ENCODE measurements around the gene ZCCHC24. TPM values are rescaled to one million over a fixed set of nuclear protein-coding genes. Genes with fewer than 3 reads are reported as not detected.
A peak's percentile ranks its signal among the peaks of the same experiment; 100 is the strongest.

The ZCCHC24 gene
- total RNA-seq, 2 experiments from 2014 or later: 0.53 to 0.75 TPM

DNA sequence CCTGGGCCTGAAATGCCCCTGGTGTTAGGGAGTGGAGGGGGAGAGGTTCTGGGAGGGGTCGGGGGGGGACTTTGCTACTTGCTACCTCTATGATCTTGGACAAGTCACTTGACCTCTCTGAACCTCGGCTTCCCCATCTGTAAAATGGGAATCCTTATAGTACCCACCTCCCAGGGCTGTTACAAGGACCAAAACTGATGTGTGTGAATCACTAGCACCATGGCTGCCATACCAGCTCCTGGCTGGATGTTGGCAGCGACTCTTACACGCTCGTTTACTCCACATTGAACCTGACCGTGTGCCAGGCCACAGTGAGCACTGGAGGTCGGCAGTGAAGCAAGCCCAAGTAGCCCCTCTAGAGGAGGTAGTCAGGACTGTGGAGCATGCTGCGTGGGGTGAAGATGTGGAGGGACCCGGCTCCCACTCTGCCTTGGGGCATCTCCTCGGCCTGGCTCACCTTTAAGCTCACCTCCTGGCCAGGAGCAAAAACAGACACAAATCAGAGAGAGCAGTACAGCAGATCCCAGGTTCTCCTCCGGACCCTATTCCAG is 69.3 kb downstream of the ZCCHC24 start:
- no peaks in the 10 kb centered on the region for H3K9me3 Mint-ChIP-seq (ENCODE audit: low read depth)
- intact Hi-C loops (cut with DNase I, micrococcal nuclease): no loop called here
- H3K4me1 Mint-ChIP-seq: peaks cover 3% of the 10 kb centered on the region
- ChIA-PET POLR2A (no interaction called here), CTCF (interaction anchor here (0.8 to 3.0 kb wide), 2 partner anchors 11 to 13 kb away, joined by 3 to 35 read pairs; no protein-coding TSS in a partner anchor)
- H3K27me3 Mint-ChIP-seq: no peaks in the 10 kb centered on the region
- H3K27ac Mint-ChIP-seq: no peak overlapping the region
- ATAC-seq: no peak
- H3K36me3 Mint-ChIP-seq (ENCODE audit: low read depth): no peaks in the 10 kb centered on the region
- no peak for DNase-seq
- H3K4me3 Mint-ChIP-seq: no peak overlapping the region

DNA sequence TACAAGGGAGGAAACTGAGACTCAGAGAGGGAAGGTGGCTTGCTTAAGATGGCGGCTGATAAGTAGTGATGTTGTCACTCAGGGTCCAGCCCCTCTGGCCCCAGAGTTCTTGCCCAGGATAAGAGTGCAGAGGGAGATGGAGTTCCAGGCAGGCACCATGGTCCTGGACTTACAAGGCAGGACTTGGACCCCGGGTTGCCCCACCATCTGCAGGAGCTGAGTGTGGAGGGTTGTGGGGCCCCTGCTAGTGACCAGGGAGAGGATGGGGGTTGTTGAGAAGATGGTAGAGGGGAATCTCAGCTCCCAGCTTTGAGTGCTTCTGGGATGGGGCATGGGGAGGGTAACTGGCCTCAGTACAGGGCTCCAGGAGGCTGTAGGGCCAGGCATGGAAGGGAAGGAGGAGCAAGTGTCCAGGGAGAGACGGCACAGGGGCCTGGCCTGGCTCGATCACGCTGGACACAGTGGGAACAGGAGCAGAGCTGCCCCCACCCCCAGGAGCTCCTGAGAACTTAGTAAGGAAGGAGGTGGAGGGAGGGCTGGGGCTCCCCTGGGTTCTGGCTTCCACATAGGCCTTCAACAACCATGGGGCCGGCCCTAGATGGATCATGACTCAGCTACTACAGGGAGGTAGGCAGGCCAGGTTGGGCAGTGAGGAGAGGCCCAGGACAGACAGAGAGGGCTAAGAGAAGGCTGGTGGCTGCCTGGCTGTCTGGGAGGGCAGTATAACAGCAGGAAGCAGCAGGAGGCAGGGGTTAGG is 69.9 kb downstream of the ZCCHC24 start:
- ChIA-PET CTCF (interaction anchor here (0.9 to 4.3 kb wide), 8 partner anchors 11 to 112 kb away, joined by 3 to 56 read pairs (median 20); partner anchors contain the start of gene ZCCHC24), POLR2A (no interaction called here)
- Mint-ChIP-seq H3K9me3 (ENCODE audit: low read depth) (no peaks in the 10 kb centered on the region), H3K27ac (peak overlapping the region; percentile 15), H3K4me3 (no peak overlapping the region), H3K27me3 (no peaks in the 10 kb centered on the region), H3K36me3 (ENCODE audit: low read depth) (no peaks in the 10 kb centered on the region), H3K4me1 (peaks cover 3% of the 10 kb centered on the region)
- no peak for ATAC-seq
- intact Hi-C loops (cut with DNase I, micrococcal nuclease): no loop called here
- no peak for DNase-seq

DNA sequence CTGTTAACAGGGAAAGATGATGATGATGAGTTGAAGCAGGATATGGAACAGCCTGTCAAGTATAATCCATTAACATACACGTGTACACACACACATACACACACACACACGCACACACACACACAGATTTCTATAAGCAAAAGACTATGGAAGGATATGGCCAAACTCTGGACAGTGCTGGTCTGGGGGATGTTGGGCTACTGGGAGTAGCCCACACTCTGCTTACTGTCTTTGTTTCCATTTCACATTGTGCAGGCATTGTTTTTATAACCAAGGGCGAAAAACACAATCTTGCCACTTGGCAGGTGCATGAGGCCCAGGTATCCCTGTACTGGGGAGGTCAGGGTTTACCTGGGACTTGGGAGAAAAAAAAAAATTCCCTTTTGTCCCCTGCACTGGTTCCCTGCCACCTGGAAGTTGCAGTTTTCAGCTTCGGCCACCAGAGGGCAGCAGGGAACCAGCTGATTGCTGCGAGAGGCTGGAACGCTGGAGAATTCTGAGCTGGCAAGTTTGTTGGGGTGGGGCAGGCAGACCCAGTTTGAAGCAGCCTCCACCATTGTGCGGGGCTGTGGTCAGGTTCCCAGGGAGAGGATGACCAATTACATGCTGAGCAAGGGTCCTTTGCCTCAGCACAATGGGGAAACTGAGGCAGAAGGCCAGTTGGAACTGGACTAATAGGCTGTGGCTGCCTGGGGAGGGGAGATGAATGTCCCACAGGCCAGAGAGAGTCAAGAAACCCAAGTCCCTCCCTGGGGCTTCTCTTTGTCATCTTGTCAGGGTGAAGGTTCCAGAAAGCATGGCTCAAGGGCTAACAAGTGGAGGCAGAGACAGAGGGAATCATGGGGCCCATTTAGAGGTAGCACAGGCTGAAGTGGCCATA is 70.9 kb downstream of the ZCCHC24 start:
- peak overlapping the region; percentile 11 for H3K27ac Mint-ChIP-seq
- peaks cover 3% of the 10 kb centered on the region for H3K4me1 Mint-ChIP-seq
- intact Hi-C loops (cut with DNase I, micrococcal nuclease): loop anchor here (1.0 kb wide), 2 partner anchors 93 to 113 kb away; no protein-coding TSS in a partner anchor
- H3K36me3 Mint-ChIP-seq (ENCODE audit: low read depth): no peaks in the 10 kb centered on the region
- no peak overlapping the region for H3K4me3 Mint-ChIP-seq
- peaks cover 2% of the 10 kb centered on the region for H3K9me3 Mint-ChIP-seq (ENCODE audit: low read depth)
- DNase-seq: peak; percentile 88
- ChIA-PET POLR2A (no interaction called here), CTCF (interaction anchor here (0.6 to 4.3 kb wide), 43 partner anchors 9 to 1603 kb away, joined by 3 to 56 read pairs (median 4); partner anchors contain the start of genes SFTPA2 and ZCCHC24)
- peak; percentile 78 for ATAC-seq
- H3K27me3 Mint-ChIP-seq: no peaks in the 10 kb centered on the region

DNA sequence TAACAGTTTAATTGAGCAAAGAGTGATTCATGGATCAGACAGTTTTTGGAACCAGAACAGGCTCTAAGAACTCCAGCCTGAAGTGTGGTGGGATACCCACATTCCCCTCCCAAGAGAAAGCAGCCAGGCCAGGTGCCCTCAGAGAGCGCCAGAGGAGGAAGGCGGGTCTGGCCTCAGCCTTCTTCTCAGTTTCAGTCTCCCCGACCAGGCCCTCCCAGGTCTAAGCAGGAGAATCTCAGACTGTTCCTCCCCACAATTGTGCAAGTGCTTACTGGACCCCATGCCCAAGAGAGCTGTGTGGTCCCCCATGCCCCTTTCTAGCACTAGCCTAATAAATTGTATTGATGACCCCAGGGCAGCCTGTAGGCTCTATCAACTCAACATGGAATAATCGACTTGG is 72.6 kb downstream of the ZCCHC24 start:
- ChIA-PET POLR2A (no interaction called here), CTCF (interaction anchor here (0.7 to 4.3 kb wide), 8 partner anchors 17 to 136 kb away, joined by 3 to 56 read pairs (median 11); no protein-coding TSS in a partner anchor)
- H3K9me3 Mint-ChIP-seq (ENCODE audit: low read depth): peaks cover 2% of the 10 kb centered on the region
- no peak overlapping the region for H3K4me3 Mint-ChIP-seq
- no peak for ATAC-seq
- intact Hi-C loops (cut with DNase I, micrococcal nuclease): no loop called here
- no peak overlapping the region for H3K27ac Mint-ChIP-seq
- H3K27me3 Mint-ChIP-seq: no peaks in the 10 kb centered on the region
- H3K36me3 Mint-ChIP-seq (ENCODE audit: low read depth): no peaks in the 10 kb centered on the region
- H3K4me1 Mint-ChIP-seq: peaks cover 3% of the 10 kb centered on the region
- DNase-seq: no peak

DNA sequence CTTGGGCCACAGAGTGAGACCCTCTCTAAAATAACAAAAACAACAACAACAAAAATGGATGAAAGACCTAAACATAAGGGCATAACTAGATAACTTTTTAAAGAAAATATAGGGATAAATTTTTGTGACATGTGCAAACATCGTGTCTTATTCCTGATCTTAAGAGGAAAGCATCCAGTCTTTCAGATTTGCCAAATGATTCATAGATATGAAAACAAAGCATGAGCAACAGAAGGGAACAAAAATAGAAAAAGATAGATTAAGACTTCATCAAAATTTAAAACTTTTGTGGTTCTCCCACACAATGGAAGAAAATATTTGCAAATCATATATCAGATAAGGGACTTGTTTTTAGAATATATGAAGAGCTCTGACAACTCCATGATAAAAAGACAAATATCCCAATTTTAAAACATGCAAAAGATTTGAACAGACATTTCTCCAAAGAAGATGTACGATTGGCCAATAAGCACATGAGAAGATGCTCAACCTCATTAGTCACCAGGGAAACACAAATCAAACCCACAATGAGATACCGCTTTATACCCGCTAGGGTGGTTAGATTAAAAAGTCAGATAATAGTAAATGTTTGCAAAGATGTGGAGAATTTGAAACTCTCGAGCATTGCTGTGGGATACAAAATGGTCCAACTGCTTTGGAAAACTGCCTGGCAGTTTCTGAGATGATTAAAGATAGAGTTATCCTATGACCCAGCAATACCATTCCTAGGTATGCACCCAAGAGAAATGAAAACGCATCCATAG is 77.8 kb downstream of the ZCCHC24 start:
- ATAC-seq: no peak
- CTCF ChIA-PET: no interaction called here
- H3K27me3 Mint-ChIP-seq: no peaks in the 10 kb centered on the region
- H3K9me3 Mint-ChIP-seq (ENCODE audit: low read depth): peaks cover 2% of the 10 kb centered on the region
- intact Hi-C loops (cut with DNase I, micrococcal nuclease): no loop called here
- no peaks in the 10 kb centered on the region for H3K36me3 Mint-ChIP-seq (ENCODE audit: low read depth)
- H3K4me1 Mint-ChIP-seq: no peaks in the 10 kb centered on the region
- POLR2A ChIA-PET: no interaction called here
- no peak overlapping the region for H3K4me3 Mint-ChIP-seq
- no peak overlapping the region for H3K27ac Mint-ChIP-seq
- no peak for DNase-seq

DNA sequence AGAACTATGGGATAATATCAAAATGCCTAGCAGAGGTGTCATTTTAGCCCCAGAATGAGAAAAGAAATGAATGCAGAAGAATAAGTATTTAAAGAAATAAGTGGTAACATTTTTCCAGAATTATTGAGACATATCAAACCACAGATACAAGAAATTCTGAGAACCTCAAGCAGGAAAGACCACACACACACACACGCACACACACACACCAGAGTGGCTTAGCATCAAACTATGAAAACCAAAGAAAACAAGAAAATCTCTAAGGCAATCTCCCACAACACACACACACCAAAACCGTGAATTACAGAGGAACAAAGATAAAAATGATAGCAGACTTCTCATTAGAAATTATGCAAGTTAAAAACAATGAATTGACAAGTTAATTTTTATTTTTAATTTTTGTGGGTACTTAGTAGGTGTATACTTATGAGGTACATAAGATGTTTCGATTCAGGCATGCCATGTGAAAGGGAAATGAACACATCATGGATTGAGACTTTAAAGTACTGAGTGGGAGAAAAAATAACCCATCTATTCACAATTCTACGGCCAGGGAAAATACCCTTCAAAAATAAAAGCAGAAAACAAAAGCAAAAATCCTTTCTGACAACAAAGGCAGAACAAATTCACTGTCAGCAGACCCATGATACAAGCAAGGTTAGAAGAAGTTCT is 83.6 kb downstream of the ZCCHC24 start:
- Mint-ChIP-seq H3K4me3 (no peak overlapping the region), H3K27me3 (no peaks in the 10 kb centered on the region), H3K36me3 (ENCODE audit: low read depth) (peaks cover 10% of the 10 kb centered on the region), H3K27ac (no peak overlapping the region), H3K4me1 (peaks cover 11% of the 10 kb centered on the region), H3K9me3 (ENCODE audit: low read depth) (no peaks in the 10 kb centered on the region)
- DNase-seq: no peak
- ChIA-PET POLR2A (no interaction called here), CTCF (interaction anchor here (1.7 kb wide), 1 partner anchor 13 kb away, joined by 4 read pairs; no protein-coding TSS in a partner anchor)
- no peak for ATAC-seq
- intact Hi-C loops (cut with DNase I, micrococcal nuclease): no loop called here

DNA sequence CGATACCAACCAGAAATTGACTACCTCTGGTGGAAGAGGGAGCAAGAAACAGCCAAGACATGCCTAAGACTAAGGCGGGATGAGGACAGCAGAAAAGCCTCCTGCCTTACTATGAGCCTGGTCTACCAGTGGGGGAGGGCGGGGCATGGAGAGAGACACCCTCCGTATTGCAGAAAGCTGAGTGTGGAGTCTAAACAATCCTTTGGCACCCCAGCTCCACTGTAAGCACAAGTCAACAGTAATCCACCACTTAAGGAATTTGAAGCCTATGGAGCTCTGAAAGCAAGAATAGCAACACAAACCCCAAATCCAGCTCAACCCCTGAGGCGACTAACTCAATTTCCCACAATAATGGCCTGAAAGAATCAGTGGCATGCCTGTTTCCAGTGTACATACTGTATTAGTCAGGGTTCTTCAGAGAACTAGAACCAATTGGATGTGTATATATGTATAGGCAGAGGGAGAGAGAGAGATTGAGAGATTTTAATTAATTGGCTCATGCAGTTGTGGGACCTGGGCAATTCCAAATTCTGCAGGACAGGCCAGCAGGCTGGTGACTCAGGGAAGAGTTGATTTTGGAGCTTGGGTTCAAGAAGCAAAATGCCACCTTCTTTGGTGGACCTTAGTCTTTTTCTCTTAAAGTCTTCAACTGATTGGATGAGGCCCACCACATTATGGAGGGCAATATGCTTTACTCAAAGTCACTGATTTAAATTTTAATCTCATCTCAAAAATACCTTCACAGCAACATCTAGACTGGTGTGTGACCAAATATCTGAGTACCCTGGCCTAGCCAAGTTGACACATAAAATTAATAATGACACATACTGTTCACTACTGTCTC is 84.7 kb downstream of the ZCCHC24 start:
- Mint-ChIP-seq H3K27me3 (no peaks in the 10 kb centered on the region), H3K27ac (no peak overlapping the region), H3K4me1 (peaks cover 16% of the 10 kb centered on the region), H3K36me3 (ENCODE audit: low read depth) (peaks cover 18% of the 10 kb centered on the region), H3K9me3 (ENCODE audit: low read depth) (no peaks in the 10 kb centered on the region), H3K4me3 (no peak overlapping the region)
- intact Hi-C loops (cut with DNase I, micrococcal nuclease): no loop called here
- ATAC-seq: no peak
- ChIA-PET POLR2A (interaction anchor here (0.7 kb wide), 1 partner anchor 128 kb away, joined by 3 read pairs; no protein-coding TSS in a partner anchor), CTCF (interaction anchor here (1.0 to 1.7 kb wide), 2 partner anchors 14 to 111 kb away, joined by 4 to 7 read pairs; no protein-coding TSS in a partner anchor)
- DNase-seq: no peak

DNA sequence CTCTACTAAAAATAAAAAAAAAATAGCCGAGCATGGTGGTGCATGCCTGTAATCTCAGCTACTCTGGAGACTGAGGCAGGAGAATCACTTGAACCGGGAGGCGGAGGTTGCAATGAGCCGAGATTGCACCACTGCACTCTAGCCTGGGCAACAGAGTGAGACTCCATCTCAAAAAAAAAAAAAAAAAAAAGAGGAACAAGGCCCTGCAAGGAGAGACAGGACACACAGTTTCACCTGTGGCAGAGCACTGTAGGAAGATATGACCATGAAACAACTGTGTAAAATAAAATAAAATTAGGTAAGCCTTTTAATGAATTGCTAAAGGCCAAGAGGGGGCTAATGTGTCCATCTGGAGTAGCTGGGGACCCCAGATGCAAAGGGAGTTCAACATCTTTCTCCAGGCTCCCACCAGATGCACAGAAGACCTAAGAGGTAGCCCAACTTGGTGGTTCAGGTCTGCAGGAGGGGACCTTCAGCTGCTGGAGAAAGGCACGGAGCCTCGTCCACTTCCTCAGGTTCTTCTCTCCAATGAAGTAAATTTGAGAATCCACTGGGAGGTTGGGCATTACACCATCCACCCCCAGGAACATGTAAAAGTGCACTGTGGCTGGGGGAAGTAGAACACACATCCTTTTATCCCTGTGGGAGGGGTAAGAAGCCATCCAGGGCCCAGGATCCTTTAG is 85.5 kb downstream of the ZCCHC24 start:
- Mint-ChIP-seq H3K4me3 (no peak overlapping the region), H3K36me3 (ENCODE audit: low read depth) (peaks cover 25% of the 10 kb centered on the region), H3K27me3 (no peaks in the 10 kb centered on the region), H3K9me3 (ENCODE audit: low read depth) (no peaks in the 10 kb centered on the region), H3K4me1 (peaks cover 20% of the 10 kb centered on the region), H3K27ac (no peak overlapping the region)
- intact Hi-C loops (cut with DNase I, micrococcal nuclease): no loop called here
- ChIA-PET POLR2A (interaction anchor here (0.7 kb wide), 1 partner anchor 129 kb away, joined by 3 read pairs; no protein-coding TSS in a partner anchor), CTCF (interaction anchor here (1.7 kb wide), 1 partner anchor 15 kb away, joined by 4 read pairs; no protein-coding TSS in a partner anchor)
- ATAC-seq (no peak), DNase-seq (no peak)

DNA sequence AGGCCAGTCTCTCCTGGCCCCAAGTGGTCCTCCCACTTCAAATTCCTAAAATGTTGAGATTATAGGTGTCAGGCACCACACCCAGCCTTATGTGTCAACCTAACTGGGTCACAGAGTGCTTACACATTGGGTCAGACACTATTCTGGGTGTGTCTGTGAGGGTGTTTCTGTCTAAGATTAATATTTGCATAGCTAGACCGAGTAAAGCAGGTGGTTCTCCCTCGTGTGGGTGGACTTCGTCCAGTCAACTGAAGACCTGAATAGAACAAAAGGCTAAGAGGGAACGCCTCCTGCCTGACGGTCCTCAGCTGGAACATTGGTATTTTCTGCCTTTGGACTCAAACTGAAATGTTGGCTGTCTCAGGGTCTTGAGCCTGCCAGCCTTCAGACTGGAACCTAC is 86.6 kb downstream of the ZCCHC24 start:
- no peaks in the 10 kb centered on the region for H3K27me3 Mint-ChIP-seq
- no peaks in the 10 kb centered on the region for H3K9me3 Mint-ChIP-seq (ENCODE audit: low read depth)
- POLR2A ChIA-PET: interaction anchor here (1.3 kb wide), 1 partner anchor 11 kb away, joined by 3 read pairs; no protein-coding TSS in a partner anchor
- H3K4me1 Mint-ChIP-seq: peaks cover 22% of the 10 kb centered on the region
- H3K4me3 Mint-ChIP-seq: no peak overlapping the region
- CTCF ChIA-PET: no interaction called here
- intact Hi-C loops (cut with DNase I, micrococcal nuclease): no loop called here
- H3K27ac Mint-ChIP-seq: no peak overlapping the region
- DNase-seq (no peak), ATAC-seq (no peak)
- H3K36me3 Mint-ChIP-seq (ENCODE audit: low read depth): peaks cover 37% of the 10 kb centered on the region
